ENCODE data around the gene CENPP. TPM values are rescaled to one million over a fixed set of nuclear protein-coding genes. Genes with fewer than 3 reads are reported as not detected.

Gene CENPP
- total RNA-seq, 1 donor from 2014 or later = 1.6 TPM

DNA sequence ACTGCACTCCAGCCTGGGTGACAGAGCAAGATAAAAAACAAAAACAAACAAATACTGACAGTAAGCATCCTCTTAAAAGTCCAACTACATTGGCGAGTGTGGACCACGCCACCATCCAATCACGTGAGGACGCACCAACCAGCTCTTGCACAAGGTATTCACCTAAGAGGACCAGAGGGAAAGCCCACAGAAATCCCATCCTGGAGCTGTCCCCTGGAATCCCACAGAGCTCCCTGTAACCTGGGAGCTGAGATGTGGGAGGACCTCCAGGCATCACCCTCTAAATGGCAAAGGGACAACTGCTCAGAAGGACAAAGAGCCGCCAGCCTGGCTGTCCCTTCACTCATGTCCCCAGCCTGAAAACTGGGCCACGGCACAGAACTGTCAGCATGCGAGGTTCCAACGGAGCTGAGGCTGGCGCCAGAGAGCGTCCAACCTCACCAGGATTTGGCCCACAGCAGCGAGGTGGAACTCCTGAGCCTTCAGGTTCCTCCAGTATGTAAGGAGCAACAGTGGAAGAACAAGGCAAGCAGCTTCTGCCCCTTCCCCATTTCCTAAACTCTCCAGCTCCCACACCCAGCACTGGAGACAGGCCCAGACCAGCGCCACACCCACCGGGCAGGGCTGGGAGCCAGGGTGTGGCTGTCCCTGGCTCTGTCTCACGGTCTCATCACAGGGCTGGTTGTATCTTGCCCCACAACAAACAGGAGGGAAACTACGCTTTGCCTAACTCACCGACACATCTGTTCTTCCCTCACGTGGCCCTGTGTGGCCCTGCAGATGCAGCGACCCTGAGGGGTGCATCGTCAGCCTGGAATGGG lies 328.9 kb downstream of the CENPP start:
- no peak for DNase-seq (ENCODE audit: low read depth in 2 of 2)

DNA sequence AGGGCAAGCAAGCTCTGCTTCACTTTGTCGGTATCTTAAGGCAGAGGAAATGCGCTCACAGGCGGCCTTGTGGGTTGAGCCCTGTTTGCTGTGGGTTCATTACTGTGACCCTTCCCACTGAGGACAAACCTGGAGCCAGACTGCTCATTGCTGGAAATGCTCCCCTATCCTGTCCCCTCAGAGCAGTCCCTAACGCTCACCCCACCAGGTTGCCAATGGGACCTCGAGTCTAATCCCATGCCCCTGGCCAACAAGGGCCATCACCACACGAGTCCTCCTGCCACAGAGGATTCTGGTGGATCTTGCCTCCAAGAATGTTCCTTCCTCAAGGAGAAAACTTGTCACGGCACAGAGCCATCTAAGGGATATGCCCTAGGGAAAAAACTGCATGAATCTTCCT lies 329.6 kb downstream of the CENPP start:
- DNase-seq (ENCODE audit: low read depth in 2 of 2) = no peak

DNA sequence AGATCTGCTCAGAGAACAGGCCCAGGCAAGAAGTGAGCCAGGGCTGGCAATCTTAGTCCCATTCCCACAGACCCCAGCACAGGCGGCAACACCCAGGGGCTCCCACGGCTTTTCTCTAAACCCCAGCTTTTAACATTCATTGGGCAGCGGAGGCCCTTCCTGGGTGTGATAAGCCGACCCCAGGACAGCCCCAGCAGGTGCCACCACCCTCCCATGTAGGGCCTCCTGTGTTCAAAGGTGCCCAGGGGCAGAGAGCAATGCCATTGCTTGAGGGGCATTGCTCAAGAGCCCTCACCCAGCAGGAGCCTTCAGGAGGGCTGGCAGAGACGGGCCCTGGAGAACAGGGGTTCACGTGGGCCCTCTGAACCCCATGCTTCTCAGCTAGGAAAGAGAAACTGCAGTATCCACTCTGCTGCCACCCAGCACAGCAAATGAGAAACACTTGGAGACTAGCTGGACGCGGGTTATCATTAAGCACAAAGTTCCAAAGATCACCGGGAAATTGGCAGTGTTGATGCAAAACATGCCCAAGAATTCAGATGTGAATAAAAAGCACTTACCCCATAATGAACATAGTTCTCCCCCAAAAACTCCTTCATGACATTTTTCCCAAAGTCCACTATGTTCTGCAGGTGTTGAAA lies 330.3 kb downstream of the CENPP start:
- DNase-seq (ENCODE audit: low read depth in 2 of 2) = no peak

DNA sequence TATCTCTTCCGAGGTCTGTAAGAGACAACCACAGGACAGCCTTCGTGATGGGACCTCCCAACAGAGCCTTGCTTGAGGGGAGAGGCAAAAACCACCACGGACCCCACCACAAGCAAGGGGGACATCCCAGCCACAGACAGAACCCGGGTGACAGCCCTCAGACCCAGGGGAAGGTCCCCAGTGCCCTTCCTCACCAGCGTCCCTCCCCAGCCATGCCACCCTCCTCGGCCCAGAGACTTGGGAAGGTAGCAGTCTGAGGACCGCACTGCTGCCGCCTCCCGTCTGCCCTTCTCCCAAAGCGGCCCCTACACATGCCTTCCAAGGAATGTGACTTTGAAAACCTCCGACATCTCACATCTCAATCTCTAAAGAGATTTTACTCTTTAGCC lies 330.8 kb downstream of the CENPP start:
- DNase-seq (ENCODE audit: low read depth in 2 of 2) = no peak

DNA sequence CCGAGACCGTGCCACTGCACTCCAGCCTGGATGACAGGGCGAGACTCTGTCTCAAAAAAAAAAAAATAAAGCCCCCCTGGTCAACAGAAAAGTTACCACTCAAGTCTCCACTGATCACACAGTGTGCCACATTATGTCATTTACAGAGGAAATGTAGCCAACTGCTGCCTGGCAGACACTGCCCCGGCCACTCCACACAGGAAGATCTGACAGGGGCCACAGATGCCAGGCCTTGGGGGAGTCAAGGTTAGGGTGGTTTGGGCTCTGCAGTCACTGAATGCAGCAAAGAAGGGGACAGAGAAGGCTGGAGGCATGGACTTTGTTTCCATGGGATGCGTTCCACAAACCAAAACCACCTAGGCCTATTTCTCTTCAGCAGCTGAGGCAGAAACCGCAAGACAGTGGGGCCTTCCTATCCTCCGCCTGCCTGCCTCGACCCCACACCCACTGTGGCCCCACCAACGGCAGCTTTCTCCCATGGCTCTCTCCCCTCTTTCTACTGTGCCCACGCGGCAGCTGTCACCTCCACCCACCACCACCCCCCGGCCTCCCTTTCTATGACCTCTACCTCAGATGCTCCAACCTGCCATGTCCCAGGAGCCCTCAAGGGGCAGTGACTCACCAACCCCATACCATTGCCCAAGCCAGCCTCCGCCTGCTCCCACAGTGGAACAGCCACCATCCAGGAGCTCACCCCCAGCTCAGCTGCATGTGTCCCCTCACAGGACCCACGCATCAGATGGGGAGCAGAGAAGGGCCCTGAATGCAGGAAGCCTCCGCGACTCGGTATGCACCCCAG lies 331.7 kb downstream of the CENPP start:
- no peak for DNase-seq (ENCODE audit: low read depth in 2 of 2)

DNA sequence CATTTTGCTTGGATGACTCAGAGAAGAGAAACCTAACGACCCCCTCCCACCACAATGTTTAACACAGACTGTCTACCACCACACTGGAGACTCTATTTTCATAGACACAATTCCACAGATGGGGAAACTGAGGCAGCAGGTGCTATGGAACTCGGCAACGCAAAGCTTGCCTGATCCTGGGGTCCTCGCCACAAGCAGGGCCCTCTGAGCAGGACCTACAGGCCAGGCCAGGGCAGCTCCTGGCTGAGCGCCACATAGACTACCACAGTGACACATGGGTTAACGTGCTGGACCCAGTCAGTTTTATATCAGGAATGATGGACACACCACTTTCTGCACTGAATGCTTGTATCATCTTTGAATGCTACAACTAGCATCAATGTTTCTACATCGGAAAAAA lies 332.4 kb downstream of the CENPP start:
- DNase-seq (ENCODE audit: low read depth in 2 of 2) = no peak

DNA sequence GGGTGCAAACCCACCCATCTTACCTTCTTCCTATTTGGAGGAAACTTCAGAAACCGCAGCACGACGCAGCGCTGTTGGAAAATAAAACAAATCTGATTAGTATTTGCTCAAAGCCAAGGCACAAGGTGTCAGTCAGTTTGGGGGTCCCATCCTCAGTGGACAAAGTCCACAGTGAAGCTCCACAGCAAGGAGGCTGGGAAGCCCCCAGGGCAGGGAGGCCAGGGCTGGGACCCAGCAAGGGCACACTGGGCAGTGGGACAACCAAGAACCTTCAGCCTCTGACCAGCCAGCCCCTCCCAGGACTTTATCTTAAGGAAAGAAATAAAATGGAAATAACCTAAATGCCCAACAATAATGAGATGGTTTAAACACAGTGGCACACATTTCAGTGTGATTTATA lies 332.9 kb downstream of the CENPP start:
- no peak for DNase-seq (ENCODE audit: low read depth in 2 of 2)

DNA sequence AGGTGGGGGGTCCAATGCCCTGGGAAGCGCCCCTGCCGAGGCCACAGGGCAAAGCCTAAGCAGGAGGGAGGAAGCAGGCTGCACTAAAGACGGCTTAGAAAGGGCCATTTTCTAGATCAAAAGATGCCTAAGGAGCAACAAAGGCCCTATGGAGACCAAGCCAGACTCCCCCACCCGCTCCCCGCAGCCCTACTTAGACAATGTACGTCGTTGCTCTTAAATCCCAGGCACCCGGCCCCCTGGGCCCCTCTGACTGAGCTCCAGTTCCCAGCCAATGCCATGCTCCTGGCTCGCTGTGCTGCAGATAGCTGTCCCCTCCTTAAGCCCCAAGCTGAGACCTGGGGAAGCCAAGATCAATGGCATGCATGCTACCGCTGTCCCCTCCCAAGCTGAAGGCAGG lies 333.8 kb downstream of the CENPP start:
- DNase-seq (ENCODE audit: low read depth in 2 of 2) = no peak

DNA sequence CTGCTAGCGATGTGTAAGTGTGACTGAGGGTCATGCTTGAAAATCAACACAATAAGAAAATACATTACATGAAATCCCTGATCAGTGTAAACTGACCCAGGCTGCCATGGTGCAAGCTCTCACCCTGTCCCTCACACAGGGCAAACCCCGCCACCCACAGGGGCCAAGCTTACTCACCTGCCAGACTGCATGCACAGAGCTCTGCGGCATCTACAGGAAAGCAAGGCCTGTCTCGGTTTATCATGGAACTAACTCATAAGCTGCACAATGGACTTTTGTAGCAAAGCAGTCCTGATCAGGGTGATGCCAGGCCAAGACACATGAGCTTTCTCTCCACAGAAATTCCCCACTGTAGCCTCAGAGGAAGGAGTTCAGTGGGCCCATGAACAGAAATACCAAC lies 334.5 kb downstream of the CENPP start:
- DNase-seq (ENCODE audit: low read depth in 2 of 2) = no peak

DNA sequence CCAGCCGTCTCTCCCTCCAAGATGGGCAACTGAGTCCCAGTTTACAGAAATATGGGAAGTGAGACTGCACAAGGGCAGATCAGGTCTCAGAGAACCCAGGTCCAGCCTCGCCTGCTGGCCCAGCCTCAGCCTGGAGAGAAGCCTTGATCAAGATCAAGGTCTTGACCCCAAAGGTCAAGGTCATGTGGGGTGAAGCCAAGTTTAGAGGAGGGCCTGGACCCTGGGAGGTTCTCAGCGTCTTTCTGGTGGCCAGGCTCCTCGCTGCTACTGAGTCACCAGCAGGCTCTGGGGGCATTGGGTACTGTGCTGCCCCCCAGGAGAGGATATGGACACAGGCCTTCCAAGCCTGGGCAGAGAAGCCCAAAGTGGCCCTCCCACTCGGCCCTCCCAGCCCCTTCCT lies 335.4 kb downstream of the CENPP start:
- DNase-seq (ENCODE audit: low read depth in 2 of 2) = no peak

DNA sequence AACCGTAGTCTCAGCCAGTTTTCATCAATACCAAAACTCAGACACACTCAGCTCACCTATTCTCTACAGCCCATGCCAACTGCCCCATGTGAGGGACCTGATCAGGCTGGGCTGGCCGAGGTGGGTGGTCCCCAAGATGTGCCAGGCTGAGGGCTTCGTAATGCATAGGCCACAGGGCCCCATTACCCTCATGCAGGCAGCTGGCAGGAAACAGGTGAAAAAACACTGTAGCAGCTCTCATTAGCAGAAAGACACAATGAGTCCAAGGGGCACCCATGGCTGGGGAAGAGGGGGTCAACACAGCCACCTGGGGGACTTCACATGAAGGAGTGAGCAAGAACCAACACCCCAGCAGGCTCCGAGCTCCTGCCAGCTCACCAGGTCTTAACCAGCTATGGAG lies 336.0 kb downstream of the CENPP start:
- peak in 1 of 2 donors; percentile 29 for DNase-seq (ENCODE audit: low read depth in 2 of 2)

DNA sequence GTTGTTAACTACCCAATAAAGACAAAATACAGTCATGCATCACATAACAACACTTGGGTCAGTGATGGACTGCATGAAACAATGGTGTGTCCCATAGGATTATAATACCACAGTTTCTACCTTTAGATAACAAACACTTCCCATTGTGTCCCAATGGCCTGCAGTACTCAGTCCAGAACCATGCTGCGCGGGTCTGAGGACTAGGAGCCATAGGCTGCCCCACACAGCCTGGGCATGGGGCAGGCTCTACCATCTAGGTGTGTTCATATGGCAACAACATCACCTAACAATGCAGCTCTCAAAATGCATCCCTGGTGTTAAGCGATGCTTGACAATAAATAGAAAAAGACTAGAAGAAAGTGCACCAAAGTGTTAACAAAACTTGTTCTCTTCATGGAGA lies 337.4 kb downstream of the CENPP start:
- no peak for DNase-seq (ENCODE audit: low read depth in 2 of 2)

DNA sequence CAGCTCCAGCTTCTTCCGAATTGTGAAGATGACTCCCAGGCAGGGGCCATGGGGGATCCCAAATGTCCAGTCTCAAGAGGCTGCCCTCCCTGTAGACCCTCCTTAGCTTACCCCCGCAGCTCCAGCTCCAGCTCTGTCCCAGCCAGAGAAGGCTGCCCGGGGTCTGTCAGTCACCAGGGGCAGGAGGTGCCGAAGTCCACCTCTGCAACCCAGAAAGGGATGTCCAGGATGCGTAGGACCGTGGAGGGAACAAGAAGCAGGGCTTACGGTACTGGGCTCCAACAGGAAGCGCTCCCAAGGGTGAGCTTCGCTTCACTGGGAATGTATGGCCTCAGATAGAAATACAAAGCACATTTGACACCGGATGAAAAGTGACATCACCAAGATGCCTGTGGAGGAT lies 338.2 kb downstream of the CENPP start:
- DNase-seq (ENCODE audit: low read depth in 2 of 2) = no peak

DNA sequence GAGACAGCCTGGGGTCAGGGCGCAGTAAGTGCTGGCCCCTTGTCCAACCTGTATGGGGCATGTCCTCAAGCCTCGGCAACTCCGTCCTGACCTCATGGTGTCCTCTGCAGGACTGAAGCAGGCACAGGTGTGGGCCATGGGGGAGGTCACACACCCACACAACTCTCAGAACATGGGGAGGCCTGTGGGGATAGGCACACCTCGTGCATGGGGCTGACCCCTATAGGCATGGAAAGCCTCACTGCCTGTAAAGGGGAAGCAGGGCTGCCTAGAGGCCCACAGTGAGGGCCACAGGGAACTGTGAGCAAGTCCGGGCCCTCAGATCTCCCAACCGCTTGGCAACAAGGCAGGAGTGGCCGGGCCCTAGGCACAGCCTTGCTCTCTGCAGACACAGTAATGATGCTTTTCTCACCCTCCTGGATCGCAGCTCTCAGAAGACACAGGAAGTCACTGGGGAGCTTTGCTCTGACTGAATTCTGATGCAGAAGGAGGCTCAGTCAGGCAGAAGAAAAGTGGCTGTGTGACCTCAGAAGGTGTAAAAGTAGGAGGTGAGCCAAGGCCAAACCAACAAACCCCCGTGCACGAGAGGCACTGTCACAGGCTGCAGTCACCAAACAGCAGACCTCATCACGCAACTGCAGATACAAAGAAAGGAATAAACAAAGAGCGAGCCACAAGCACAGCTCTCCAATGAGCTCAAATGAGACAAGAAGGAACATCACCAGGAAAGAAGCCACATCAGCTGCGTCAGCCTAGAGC lies 338.8 kb downstream of the CENPP start:
- DNase-seq (ENCODE audit: low read depth in 2 of 2) = no peak

DNA sequence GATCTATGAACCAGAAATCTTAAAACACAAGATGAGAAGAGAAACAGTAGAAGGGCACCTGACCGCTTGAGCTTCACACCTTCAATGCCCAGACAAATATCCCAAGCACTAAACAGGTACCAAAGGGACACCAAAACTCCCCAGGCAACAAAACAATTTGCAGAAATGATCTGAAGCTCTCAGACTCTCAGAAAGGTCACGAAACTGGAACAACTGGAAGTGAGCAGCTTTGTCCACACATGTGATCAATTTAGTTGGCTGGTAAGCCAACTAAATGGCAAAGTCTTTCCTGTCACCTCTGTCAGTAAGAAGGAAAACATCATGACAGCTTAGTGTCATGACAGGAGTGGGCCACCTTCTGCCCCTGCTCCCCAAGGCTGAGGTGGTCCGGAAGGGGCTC lies 340.1 kb downstream of the CENPP start:
- DNase-seq (ENCODE audit: low read depth in 2 of 2) = peak in 1 of 2 donors; percentile 28

DNA sequence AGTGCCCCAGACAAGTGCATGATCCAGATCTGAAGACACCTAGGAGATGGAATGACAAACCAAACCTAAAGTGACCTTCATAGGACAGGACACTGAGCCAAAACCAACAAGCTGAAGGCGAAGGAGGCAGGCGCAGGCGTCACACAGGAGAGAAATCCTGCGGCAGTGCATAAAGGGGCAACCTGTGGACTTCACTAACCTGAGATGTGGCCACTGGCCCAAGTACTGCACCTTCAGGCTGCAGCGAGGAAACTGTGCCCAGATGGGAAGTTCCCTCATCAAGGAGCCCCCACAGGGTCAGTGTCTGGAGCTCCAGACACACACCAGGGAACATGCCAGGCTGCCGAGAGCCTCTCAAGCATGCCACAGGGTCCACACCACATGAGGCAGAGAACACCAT lies 340.5 kb downstream of the CENPP start:
- no peak for DNase-seq (ENCODE audit: low read depth in 2 of 2)

DNA sequence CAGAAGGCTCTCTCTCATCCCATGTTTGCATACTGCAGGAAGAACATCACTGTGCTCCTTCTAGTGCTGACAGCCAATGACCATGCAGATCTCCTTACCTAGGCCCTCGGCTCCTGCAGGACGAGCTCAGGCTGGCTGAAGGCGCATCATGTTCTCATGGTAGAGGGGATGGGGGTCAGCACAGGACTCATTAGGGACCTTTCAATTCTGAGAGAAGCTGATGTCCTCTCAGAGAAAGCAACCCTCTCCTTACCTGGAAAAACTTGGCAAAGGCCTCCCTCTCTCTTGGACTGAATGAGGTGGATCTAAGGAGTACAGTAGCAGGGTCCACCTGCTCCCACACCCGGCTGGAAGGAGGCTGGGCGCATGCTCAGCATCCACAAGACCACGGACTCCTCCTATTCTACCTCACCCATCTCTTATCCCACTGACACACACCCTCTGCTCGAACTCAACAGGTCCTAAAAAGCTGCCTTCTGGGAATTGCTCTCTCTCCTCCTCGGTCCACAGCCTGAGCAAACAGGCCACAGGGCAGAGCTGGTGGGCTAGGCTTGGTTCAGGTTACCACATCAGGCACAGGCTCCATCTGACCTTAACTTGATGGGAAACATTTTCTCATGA lies 341.3 kb downstream of the CENPP start:
- no peak for DNase-seq (ENCODE audit: low read depth in 2 of 2)

DNA sequence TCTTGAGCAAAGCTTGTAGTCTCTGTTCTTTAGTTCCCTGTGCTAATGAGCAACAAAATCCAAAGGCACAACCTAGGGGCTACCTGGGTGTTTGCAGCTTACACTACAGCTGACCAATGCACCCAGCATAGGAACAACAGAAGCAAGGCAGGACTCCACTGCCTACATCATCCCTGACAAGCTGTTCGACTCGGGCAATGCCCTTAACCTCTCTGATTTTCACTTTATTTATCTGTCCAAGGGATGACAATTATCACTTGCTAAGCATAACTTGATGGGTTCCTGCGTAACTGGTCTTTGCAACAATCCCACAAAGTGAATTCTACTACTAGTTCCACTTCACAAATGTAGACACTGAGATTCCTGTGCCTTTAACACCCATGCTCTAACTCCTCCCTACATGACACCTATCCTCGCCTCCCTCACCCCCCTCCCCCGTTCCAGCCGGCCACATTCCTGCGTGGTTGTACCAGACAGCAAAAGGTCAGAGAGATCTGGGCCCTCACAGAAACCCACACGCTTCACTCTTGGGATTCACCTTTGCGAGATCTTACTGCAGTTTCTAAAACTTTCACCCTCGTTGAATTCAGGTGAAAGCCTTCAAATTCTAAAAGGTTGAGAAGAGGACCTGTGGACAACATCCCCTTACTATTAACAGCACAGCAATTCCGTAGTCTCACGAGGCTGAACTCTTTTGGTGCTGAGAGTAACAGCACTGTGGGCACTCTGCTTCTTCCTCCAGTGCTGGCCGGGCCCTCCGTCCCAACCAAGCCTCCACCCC lies 343.2 kb downstream of the CENPP start:
- peak; percentile 64 to 77 for DNase-seq (ENCODE audit: low read depth in 2 of 2)

DNA sequence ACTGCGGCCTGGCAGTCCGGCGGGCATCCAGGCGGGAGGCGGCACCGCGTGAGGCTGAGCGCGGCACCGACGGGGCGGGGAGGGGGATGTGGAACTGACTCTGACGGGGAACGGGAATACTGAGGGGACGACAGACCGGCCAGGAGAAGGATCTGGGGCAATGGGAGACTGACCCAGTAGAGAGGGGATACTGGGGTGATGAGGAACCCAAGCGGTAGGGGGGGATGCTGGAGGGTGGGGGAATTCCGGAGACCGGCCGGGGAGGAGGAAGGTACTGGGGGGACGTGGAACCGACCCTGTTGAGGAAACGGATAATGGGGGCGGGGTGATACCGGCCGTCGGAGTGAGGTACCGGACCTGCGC lies 343.8 kb downstream of the CENPP start:
- peak; percentile 45 to 53 for DNase-seq (ENCODE audit: low read depth in 2 of 2)

Measured in lung microvascular endothelial cell (primary cell).